GM10248 (cell line): Measurements from ENCODE around the gene ATAD3C.

Experiments used
- CTCF ChIA-PET: fragments of 300-600 bp; sonication (Branson Sonifier 250); formaldehyde crosslinking; extraction: SDS; loops from one replicate; lab custom pipeline; 2021; ENCODE audit warnings: antibody characterized with exemption; lab: Yijun Ruan, JAX
- POLR2A ChIA-PET: fragments of 350-650 bp; sonication (Branson Sonifier 250); formaldehyde crosslinking; extraction: SDS; loops from one replicate; lab custom pipeline; 2020; ENCODE audit warnings: antibody characterized with exemption; lab: Yijun Ruan, JAX
- DNase-seq: peaks from one replicate; pipeline ENCODE4 v3.0.0; 2012; ENCODE audit errors: extremely low spot score
- CTCF ChIP-seq: IDR thresholded peaks from 2 replicates; pipeline ENCODE4 v1.5.1; 2012; ENCODE audit warnings: mild to moderate bottlenecking, low read depth; ENCODE audit errors: extremely low read depth, missing control alignments, control extremely low read depth

ATAD3C gene

GRCh38 chr1:1435911-1436629, 13.4 kb upstream of the ATAD3C start:
- DNase-seq = peak; percentile 23
- TF ChIP-seq CTCF = no peak
- CTCF ChIA-PET = interaction anchor here (1.2 to 1.4 kb wide), 3 partner anchors 9 to 64 kb away, joined by 3 to 5 read pairs (median 4); no protein-coding TSS in a partner anchor
- POLR2A ChIA-PET = no interaction called here

- no peak for TF ChIP-seq CTCF
- peak; percentile 36 for DNase-seq
- ChIA-PET POLR2A (no interaction called here), CTCF (interaction anchor here (0.8 to 1.4 kb wide), 4 partner anchors 10 to 180 kb away, joined by 3 to 5 read pairs (median 4); no protein-coding TSS in a partner anchor)
Observed at GRCh38 chr1:1436630-1437032, 12.9 kb upstream of the ATAD3C start.

- peak; percentile 25 for DNase-seq
- no peak for TF ChIP-seq CTCF
- ChIA-PET CTCF (interaction anchor here (0.8 to 1.8 kb wide), 7 partner anchors 11 to 180 kb away, joined by 3 to 5 read pairs (median 3); no protein-coding TSS in a partner anchor), POLR2A (no interaction called here)
Observed at GRCh38 chr1:1437033-1437903, 12.2 kb upstream of the ATAD3C start.

- TF ChIP-seq CTCF = no peak
- DNase-seq = peak; percentile 75
- CTCF ChIA-PET = interaction anchor here (1.2 to 1.8 kb wide), 4 partner anchors 11 to 74 kb away, joined by 3 to 5 read pairs (median 3); no protein-coding TSS in a partner anchor
- POLR2A ChIA-PET = no interaction called here
Observed at GRCh38 chr1:1437904-1438376, 11.5 kb upstream of the ATAD3C start.

- POLR2A ChIA-PET = no interaction called here
- no peak for TF ChIP-seq CTCF
- CTCF ChIA-PET = interaction anchor here (1.8 kb wide), 1 partner anchor 66 kb away, joined by 5 read pairs; no protein-coding TSS in a partner anchor
- peak; percentile 32 for DNase-seq
Observed at GRCh38 chr1:1438531-1439381, 10.7 kb upstream of the ATAD3C start.
